Pancreas (tissue), 10 donors: ENCODE data around the gene MIEF1. TPM values are rescaled to one million over a fixed set of nuclear protein-coding genes. Genes with fewer than 3 reads are reported as not detected.

ENCODE experiments used
- ATAC-seq, 4 donors: fragments of 200-7000 bp; cut with Tn5 transposase; one replicate each; pipeline versions ENCODE4 v1.8.0 to v1.9.1; 2020; ENCODE audit warnings: mild to moderate bottlenecking in 4 of 4, moderate library complexity in 4 of 4
- DNase-seq, 6 donors: peaks; one replicate each; pipeline ENCODE4 v3.0.0-alpha.2; 2020
- FAIRE-seq: peaks from 2 replicates; lab custom pipeline; 2012; peaks lifted over from hg19 to GRCh38; lab: Jason Lieb, UNC
- H3K27ac ChIP-seq, 4 donors: fragments of 200-600 bp; sonication (generic); 1 replicate in 3 of 4; 2 replicates in 1 of 4; pipeline versions ENCODE4 v1.5.0 to v1.8.0; 2020
- H3K27me3 ChIP-seq, 4 donors: fragments of 200-600 bp; one replicate each; pipeline ENCODE4 v1.8.0; 2021
- H3K36me3 ChIP-seq, 3 donors: fragments of 200-600 bp; sonication (generic) in 1 of 3; one replicate each; pipeline versions ENCODE4 v1.5.0 to v1.8.0; 2020 to 2021
- H3K4me1 ChIP-seq, 3 donors: fragments of 200-600 bp; one replicate each; pipeline ENCODE4 v1.8.0; 2021
- H3K4me3 ChIP-seq, 4 donors: fragments of 200-600 bp; sonication (generic) in 2 of 4; one replicate each; pipeline versions ENCODE4 v1.5.0 to v1.8.0; 2020 to 2021
- H3K9me3 ChIP-seq, 4 donors: fragments of 200-600 bp; one replicate each; pipeline ENCODE4 v1.8.0; 2021
- CTCF ChIP-seq, 4 donors: fragments of 200-600 bp; sonication (generic) in 3 of 4; IDR thresholded peaks; one replicate each; pipeline versions ENCODE4 v1.5.0 to v1.8.0; 2021; ENCODE audit warnings: antibody characterized with exemption in 4 of 4
- WGBS, 2 donors: extraction: QIAGEN DNeasy Blood & Tissue Kit; methylation state at CpG; one replicate each; pipeline ENCODE4 v1.1.7; 2013; 5-methylcytosine and 5-hydroxymethylcytosine counted together
- intact Hi-C, 3 donors: fragments of 100-400 bp; cut with DNase I; formaldehyde crosslinking; loops; one replicate each; pipeline versions ENCODE4 v1.11.1 to v1.14.2; 2022
- polyA plus RNA-seq, 2 donors: library from polyadenylated mRNA; stranded (reverse); fragments of 200-250 nt; gene quantifications; one replicate each; pipeline ENCODE4 v1.2.3, GENCODE V29; 2013
- total RNA-seq, 6 donors: library from RNA; stranded (reverse); fragmentation: NEBNext Ultra II Directional in 4 of 6; extraction: Animal tissue kit (Norgen Biotek cat#: 25700) in 4 of 6; gene quantifications; one replicate each; pipeline versions ENCODE4 v1.2.1 to v1.2.4, GENCODE V29; 2021 to 2023
- donor health status: healthy with polysubstance abuse.
- donor health status: DM: no; HTN: no; CAD: no; lungs with moderate emphysema.
- donor health status: DM: no; HTN: no; CAD: no.
- donor health status: control.
- donor health status: control.
- donor health status: Bipolar disorder and iron deficiency.
- donor health status: DM: yes; HTN: yes; CAD: no.
- donor health status: DM: no; HTN: no; CAD: no.
- donor health status: DM: no; HTN: no; CAD: no.
- donor health status: DM: yes; HTN: yes; CAD: no.

Gene MIEF1
- total and polyA plus RNA-seq, 8 donors, result 6.3 to 15.1 (median 11.1) TPM

- FAIRE-seq (no peak), ATAC-seq (no peak), DNase-seq (peak in 1 of 6 donors; percentile 10)
- H3K4me3 ChIP-seq, result peak overlapping the region in 1 of 4 donors; percentile 4
- no peaks in the 10 kb centered on the region for H3K27me3 ChIP-seq
- H3K9me3 ChIP-seq, result no peaks in the 10 kb centered on the region
- H3K4me1 ChIP-seq, result peaks cover 19 to 40% (median 25%) of the 10 kb centered on the region in 3 donors
- 67 to 74% methylated on average over 6 of the region's 6 CpGs for WGBS, 2 donors
- H3K27ac ChIP-seq, result peak overlapping the region in 1 of 4 donors; percentile 27
- H3K36me3 ChIP-seq, result peaks cover 0 to 5% (median 0%) of the 10 kb centered on the region in 3 donors
- no peak for TF ChIP-seq CTCF (IDR thresholded peaks at IDR 0.05)
- intact Hi-C loops, result no loop called here
Measured at GRCh38 chr22:39530116-39530515, 28.0 kb downstream of the MIEF1 start.

GRCh38 chr22:39530692-39531331 lies 28.7 kb downstream of the MIEF1 start:
- Histone ChIP-seq H3K4me3 (peak overlapping the region in 1 of 4 donors; percentile 4), H3K27me3 (no peaks in the 10 kb centered on the region), H3K36me3 (peaks cover 0 to 5% (median 0%) of the 10 kb centered on the region in 3 donors), H3K4me1 (peaks cover 20 to 40% (median 25%) of the 10 kb centered on the region in 3 donors), H3K27ac (no peak overlapping the region), H3K9me3 (no peaks in the 10 kb centered on the region)
- DNase-seq (peak in 3 of 6 donors; percentile 19 to 37 (median 35)), ATAC-seq (no peak), FAIRE-seq (no peak)
- WGBS, 2 donors, result 28 to 29% methylated on average over 9 of the region's 9 CpGs
- intact Hi-C loops, result no loop called here
- no peak for TF ChIP-seq CTCF (IDR thresholded peaks at IDR 0.05)

- TF ChIP-seq CTCF (IDR thresholded peaks at IDR 0.05), result no peak
- Histone ChIP-seq H3K4me1 (peaks cover 18 to 40% (median 25%) of the 10 kb centered on the region in 3 donors), H3K9me3 (no peaks in the 10 kb centered on the region), H3K36me3 (peaks cover 0 to 5% (median 0%) of the 10 kb centered on the region in 3 donors), H3K27me3 (no peaks in the 10 kb centered on the region), H3K27ac (peak within 1 kb of the TSS; percentile 74 to 95 (median 84)), H3K4me3 (peak within 1 kb of the TSS; percentile 81 to 91 (median 87))
- intact Hi-C loops, result no loop called here
- ATAC-seq (peak; percentile 83 to 90 (median 86)), DNase-seq (peak; percentile 95 to 100 (median 99)), FAIRE-seq (peak; percentile 97)
- 0% methylated on average over 65 to 67 of the region's 67 CpGs for WGBS, 2 donors
Measured at GRCh38 chr22:39532215-39533073, 30.4 kb downstream of the MIEF1 start, which contains the start of gene RPS19BP1. Gene RPS19BP1 (minus strand): TSS chr22:39532748. CDS start chr22:39532738, 10 bp downstream.

GRCh38 chr22:39534092-39534506 lies 32.0 kb downstream of the MIEF1 start:
- Histone ChIP-seq H3K9me3 (no peaks in the 10 kb centered on the region), H3K27me3 (no peaks in the 10 kb centered on the region), H3K36me3 (peaks cover 0 to under 1% (median 0%) of the 10 kb centered on the region in 3 donors), H3K4me1 (peaks cover 6 to 27% (median 21%) of the 10 kb centered on the region in 3 donors), H3K27ac (peak overlapping the region in 2 of 4 donors; percentile 32 to 41), H3K4me3 (no peak overlapping the region)
- no peak for FAIRE-seq
- 77 to 83% methylated on average over 12 of the region's 12 CpGs for WGBS, 2 donors
- no peak for TF ChIP-seq CTCF (IDR thresholded peaks at IDR 0.05)
- ATAC-seq, result no peak
- peak in 3 of 6 donors; percentile 24 to 64 (median 42) for DNase-seq
- intact Hi-C loops, result no loop called here
